ENCODE results near the gene ERCC1.

The ERCC1 gene

GRCh38 chr19:45395821-45396617 is 27.7 kb downstream of the ERCC1 start:
- Histone ChIP-seq H3K27ac (ENCODE audit: low read depth, low read length) (no peak overlapping the region), H3K4me2 (ENCODE audit: low read length) (no peak overlapping the region), H4K20me1 (ENCODE audit: control insufficient read depth, insufficient read depth, low read depth, low read length) (no peaks in the 10 kb centered on the region), H3K27me3 (ENCODE audit: control insufficient read depth, low read length) (no peaks in the 10 kb centered on the region), H3K4me1 (ENCODE audit: control insufficient read depth, low read length) (peaks cover 7% of the 10 kb centered on the region), H3F3A (ENCODE audit: control insufficient read depth, insufficient read depth) (no peaks in the 10 kb centered on the region; the same call in 1 of the 2 replicates), H3K4me3 (ENCODE audit: low read length) (no peak overlapping the region), H3K79me2 (ENCODE audit: control insufficient read depth, low read length) (no peaks in the 10 kb centered on the region), H3K36me3 (ENCODE audit: control insufficient read depth, low read length) (no peaks in the 10 kb centered on the region), H3K9me3 (ENCODE audit: control insufficient read depth, insufficient read depth, low read length) (no peaks in the 10 kb centered on the region), H3K9me2 (replicated peaks; ENCODE audit: control insufficient read depth, low read length) (no peaks in the 10 kb centered on the region)
- no peak for TF ChIP-seq EZH2phosphoT487 (IDR thresholded peaks at IDR 0.05; ENCODE audit: borderline replicate concordance, low read length)
- no peak for TF ChIP-seq CTCF (IDR thresholded peaks at IDR 0.05; ENCODE audit: low read depth, low read length, poor library complexity, severe bottlenecking)

GRCh38 chr19:45391871-45392665 is 31.6 kb downstream of the ERCC1 start:
- no peaks in the 10 kb centered on the region for H3K9me2 ChIP-seq (replicated peaks; ENCODE audit: control insufficient read depth, low read length)
- no peak overlapping the region for H3K27ac ChIP-seq (ENCODE audit: low read depth, low read length)
- TF ChIP-seq EZH2phosphoT487 (IDR thresholded peaks at IDR 0.05; ENCODE audit: borderline replicate concordance, low read length) (no peak), CTCF (IDR thresholded peaks at IDR 0.05; ENCODE audit: low read depth, low read length, poor library complexity, severe bottlenecking) (no peak)
- no peak overlapping the region for H3K4me3 ChIP-seq (ENCODE audit: low read length)
- no peaks in the 10 kb centered on the region for H3K27me3 ChIP-seq (ENCODE audit: control insufficient read depth, low read length)
- no peak overlapping the region for H3K4me2 ChIP-seq (ENCODE audit: low read length)
- H3F3A ChIP-seq (ENCODE audit: control insufficient read depth, insufficient read depth) = no peaks in the 10 kb centered on the region; the same call in 1 of the 2 replicates
- no peaks in the 10 kb centered on the region for H3K36me3 ChIP-seq (ENCODE audit: control insufficient read depth, low read length)
- H4K20me1 ChIP-seq (ENCODE audit: control insufficient read depth, insufficient read depth, low read depth, low read length) = no peaks in the 10 kb centered on the region
- peaks cover 11% of the 10 kb centered on the region for H3K4me1 ChIP-seq (ENCODE audit: control insufficient read depth, low read length)
- H3K9me3 ChIP-seq (ENCODE audit: control insufficient read depth, insufficient read depth, low read length) = no peaks in the 10 kb centered on the region
- no peaks in the 10 kb centered on the region for H3K79me2 ChIP-seq (ENCODE audit: control insufficient read depth, low read length)

- TF ChIP-seq CTCF (IDR thresholded peaks at IDR 0.05; ENCODE audit: low read depth, low read length, poor library complexity, severe bottlenecking) (no peak), EZH2phosphoT487 (IDR thresholded peaks at IDR 0.05; ENCODE audit: borderline replicate concordance, low read length) (no peak)
- peaks cover 12% of the 10 kb centered on the region for H3K4me1 ChIP-seq (ENCODE audit: control insufficient read depth, low read length)
- no peaks in the 10 kb centered on the region for H3K9me3 ChIP-seq (ENCODE audit: control insufficient read depth, insufficient read depth, low read length)
- no peaks in the 10 kb centered on the region; the same call in 1 of the 2 replicates for H3F3A ChIP-seq (ENCODE audit: control insufficient read depth, insufficient read depth)
- no peak overlapping the region for H3K4me2 ChIP-seq (ENCODE audit: low read length)
- H3K36me3 ChIP-seq (ENCODE audit: control insufficient read depth, low read length) = no peaks in the 10 kb centered on the region
- H3K27ac ChIP-seq (ENCODE audit: low read depth, low read length) = no peak overlapping the region
- no peaks in the 10 kb centered on the region for H3K79me2 ChIP-seq (ENCODE audit: control insufficient read depth, low read length)
- H3K27me3 ChIP-seq (ENCODE audit: control insufficient read depth, low read length) = no peaks in the 10 kb centered on the region
- H3K9me2 ChIP-seq (replicated peaks; ENCODE audit: control insufficient read depth, low read length) = no peaks in the 10 kb centered on the region
- H3K4me3 ChIP-seq (ENCODE audit: low read length) = no peak overlapping the region
- H4K20me1 ChIP-seq (ENCODE audit: control insufficient read depth, insufficient read depth, low read depth, low read length) = no peaks in the 10 kb centered on the region
These were observed 32.4 kb downstream of the ERCC1 start for GRCh38 chr19:45391346-45391745.

Measured in DOHH2 (cell line).